SK-N-MC (cell line): ENCODE measurements around the gene RCVRN.

Experiments used
- EZH2 ChIP-seq: fragments of 200-600 bp; sonication (generic); IDR thresholded peaks from one replicate; pipeline ENCODE4 v1.6.1; 2017; ENCODE audit warnings: antibody characterized with exemption
- FOXP2 ChIP-seq: optimal IDR thresholded peaks from 2 replicates; pipeline ENCODE3; 2011; ENCODE audit warnings: mild to moderate bottlenecking, moderate library complexity; ENCODE audit not compliant: insufficient read depth; ENCODE audit errors: extremely low read length, control extremely low read depth
- POLR2AphosphoS5 ChIP-seq: IDR thresholded peaks from 2 replicates; pipeline ENCODE4 v1.6.1; 2012; ENCODE audit warnings: mild to moderate bottlenecking, low read depth, low read length, borderline replicate concordance

- TF ChIP-seq POLR2AphosphoS5: no peak
- TF ChIP-seq EZH2: no peak
- no peak for TF ChIP-seq FOXP2
These were observed 45.3 kb downstream of the RCVRN start for GRCh38 chr17:9859781-9860180.
